Stimulated activated CD8-positive, alpha-beta memory T cell treated with anti-CD3 and anti-CD28 coated beads, Interleukin-2, amount 100 ng/mL, for 1 hour (primary cell): ENCODE measurements around the gene BRD2.

Experiments
- DNase-seq, 2 donors: peaks; one replicate each; pipeline ENCODE4 v3.0.0-alpha.2; 2020; ENCODE audit warnings: low read depth in 2 of 2

The BRD2 gene

DNA sequence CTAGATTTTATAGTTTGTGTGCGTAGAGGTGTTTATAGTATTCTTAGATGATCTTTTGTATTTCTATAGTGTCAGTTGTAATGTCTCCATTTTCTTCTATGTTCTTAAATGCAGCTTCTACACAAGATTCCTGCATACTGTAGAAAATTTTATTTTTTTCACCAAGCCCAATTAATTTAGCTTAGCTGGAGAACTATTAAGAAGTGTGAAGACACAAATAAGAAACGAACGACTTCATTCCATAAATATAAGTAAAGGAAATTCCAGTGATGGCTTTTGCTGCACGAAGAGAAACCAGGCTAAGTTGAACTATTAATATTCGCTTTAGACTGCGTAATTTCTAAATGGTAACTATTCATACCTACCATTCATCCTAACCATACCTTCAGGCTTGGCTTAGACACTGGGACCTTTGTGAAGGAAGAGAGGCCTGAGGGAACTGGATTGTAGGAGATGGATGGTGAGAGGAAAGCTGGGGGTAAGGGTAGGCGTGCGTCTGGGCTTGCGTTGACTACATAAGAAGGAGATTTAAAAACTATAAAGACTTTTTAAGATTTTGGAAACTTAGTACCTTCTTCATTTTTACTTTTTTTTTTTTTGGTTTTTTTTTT, 25.1 kb downstream of the BRD2 start:
- no peak for DNase-seq

DNA sequence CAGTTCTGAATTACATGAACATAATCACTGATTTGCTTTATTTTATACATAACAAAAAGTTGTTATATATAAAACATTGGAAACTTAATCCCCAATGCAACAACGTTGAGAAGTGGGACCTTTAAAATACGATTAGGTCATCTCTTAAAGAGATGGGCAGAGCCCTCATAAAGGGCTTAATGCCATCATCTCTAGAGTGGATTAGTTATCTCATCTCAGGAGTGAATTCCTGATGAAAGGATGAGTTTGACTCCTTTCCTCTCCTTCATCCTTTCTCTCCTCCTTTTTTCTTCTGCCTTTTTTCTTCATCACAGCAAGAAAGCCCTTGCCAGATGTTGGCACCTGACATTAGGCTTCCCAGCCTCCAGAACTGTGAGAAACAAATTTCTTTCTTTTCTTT, 27.1 kb downstream of the BRD2 start:
- DNase-seq, result no peak

GRCh38 chr6:33000055-33000454, 31.7 kb downstream of the BRD2 start:
- DNase-seq, result no peak

GRCh38 chr6:33001685-33002084, 33.3 kb downstream of the BRD2 start:
- DNase-seq, result no peak

DNA sequence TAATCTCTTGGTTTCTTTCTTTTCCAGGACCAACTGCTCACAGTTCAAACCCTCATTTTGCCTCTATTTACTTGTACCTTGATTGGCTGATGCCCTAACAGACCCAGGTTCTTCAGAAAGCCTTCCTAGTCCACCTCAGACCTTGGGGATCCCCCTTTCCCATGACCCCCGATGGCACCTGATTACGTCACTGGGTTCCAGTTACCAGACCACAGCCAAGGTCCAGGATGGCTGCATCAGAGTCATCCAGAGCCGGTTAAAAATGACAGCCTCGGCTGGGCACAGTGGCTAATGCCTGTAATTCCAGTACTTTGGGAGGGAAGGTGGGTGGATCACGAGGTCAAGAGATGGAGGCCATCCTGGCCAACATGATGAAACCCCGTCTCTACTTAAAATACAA, 36.5 kb downstream of the BRD2 start:
- DNase-seq, result no peak

- DNase-seq, result no peak
Observed at GRCh38 chr6:33007831-33008400, 39.5 kb downstream of the BRD2 start.

GRCh38 chr6:33008944-33009861, 40.8 kb downstream of the BRD2 start, which contains the start of gene HLA-DOA:
Gene HLA-DOA, minus strand, starts transcription at chr6:33009591.
- peak; percentile 24 to 29 for DNase-seq

DNA sequence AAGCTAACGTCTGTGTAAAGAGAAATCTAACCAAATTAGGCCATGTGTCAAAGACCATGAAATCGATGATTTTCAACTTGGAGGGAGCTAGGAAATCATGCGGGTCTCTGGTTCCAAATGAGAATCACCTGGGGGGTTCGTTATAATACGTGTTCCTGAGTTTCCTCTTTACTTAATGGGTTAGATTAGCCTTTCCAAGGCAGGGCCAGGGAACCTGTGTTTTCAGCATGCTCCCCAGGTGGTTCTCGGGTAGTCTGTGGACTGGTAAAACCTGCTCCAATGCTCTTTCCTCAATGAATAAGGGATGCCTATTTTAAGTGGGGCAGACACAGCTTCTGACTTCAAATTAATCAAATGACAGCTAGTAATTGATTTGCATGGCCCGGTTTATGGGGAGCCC, 42.0 kb downstream of the BRD2 start:
- DNase-seq, result no peak

DNA sequence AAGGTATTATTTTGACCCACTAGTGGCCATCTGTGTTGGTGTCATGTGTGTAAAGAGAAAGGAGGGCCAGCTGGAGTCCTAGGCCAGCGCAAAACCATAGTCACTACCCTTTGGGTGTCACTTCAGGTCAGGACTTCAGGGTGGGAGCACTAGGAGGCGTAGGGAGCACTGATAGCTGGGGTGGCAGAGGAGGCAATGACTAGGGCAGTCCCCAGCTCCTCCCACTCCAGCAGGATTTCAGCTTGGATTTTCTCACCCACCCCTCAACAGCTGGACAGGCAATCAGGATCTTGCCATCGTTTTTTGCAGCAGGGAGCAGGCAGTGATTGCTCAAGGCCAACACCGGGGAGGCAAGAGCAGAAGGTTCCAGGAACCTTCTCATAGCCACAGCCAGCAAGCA, 45.2 kb downstream of the BRD2 start:
- DNase-seq, result no peak

GRCh38 chr6:33014841-33015634, 46.6 kb downstream of the BRD2 start:
- DNase-seq, result peak in 1 of 2 donors; percentile 23

GRCh38 chr6:33015798-33016197, 47.4 kb downstream of the BRD2 start:
- DNase-seq, result no peak

DNA sequence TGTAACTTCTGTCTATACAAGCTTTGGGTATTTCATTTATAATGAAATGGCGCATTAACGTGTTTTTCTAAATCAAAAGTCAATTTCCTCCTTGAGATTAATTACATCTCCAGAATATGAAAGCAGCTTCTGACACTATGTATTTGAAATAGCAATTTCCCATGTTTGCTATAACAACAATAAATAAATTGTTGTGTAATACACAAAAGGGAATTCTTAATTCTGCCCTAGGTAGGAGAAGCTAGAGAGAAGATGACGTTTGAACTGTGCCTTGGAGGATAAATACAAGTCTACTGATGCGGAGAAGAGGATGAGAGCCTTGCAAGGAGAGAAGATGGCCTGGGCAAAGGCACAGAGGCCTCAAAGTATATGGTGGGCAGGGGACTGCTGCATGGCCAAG, 48.6 kb downstream of the BRD2 start:
- DNase-seq, result no peak

DNA sequence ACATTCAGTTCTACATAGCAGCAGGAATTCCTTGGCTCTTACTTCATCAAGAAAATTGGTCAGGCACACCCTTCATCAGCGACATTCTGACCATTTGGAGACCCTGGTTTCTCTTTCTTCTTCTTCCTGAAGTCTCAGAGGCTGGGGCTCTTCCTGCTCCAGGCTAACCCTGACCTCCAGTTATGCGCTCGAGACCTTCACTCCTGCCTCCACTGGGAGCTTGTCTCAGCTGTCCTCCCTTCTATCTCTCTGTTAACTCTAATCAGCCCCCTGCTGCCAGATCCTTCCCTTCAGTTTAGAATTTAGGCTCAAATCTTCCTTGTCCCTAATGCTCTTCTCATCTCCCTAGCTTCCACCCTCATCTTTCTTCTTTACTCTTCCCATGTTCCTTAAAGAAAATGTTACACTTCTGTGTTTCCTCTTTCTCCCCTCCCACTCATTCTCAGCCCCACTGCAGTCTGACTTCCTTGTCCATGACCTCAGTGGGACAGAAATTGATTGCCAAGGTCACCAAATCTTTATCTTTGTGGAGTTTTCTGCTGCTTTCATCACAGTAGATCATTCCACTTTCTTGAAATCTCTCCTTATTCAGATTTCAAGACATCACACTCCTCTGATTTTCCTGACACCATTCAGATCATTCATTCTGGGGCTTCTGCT, 49.4 kb downstream of the BRD2 start:
- no peak for DNase-seq

DNA sequence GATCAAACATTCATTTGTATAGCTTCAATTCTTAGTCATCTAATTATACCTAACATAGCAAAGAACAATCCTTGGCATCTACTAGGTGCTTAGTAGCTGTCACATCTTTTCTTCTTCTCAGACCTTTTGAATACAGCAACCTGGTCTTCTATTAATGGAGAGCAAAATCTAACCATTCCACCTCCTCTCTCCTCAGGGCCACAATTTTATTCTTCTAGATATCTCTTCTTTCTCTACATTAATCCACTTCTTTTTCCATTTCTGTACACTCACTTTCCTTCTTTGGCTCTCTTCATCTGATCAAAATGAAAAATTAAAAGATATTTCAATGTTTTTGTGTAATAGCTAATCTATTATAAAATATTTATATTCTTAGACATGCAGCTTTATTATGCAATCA, 50.0 kb downstream of the BRD2 start:
- no peak for DNase-seq

GRCh38 chr6:33018904-33019303, 50.5 kb downstream of the BRD2 start:
- no peak for DNase-seq

- no peak for DNase-seq
Observed at GRCh38 chr6:33019372-33019771, 51.0 kb downstream of the BRD2 start.

DNA sequence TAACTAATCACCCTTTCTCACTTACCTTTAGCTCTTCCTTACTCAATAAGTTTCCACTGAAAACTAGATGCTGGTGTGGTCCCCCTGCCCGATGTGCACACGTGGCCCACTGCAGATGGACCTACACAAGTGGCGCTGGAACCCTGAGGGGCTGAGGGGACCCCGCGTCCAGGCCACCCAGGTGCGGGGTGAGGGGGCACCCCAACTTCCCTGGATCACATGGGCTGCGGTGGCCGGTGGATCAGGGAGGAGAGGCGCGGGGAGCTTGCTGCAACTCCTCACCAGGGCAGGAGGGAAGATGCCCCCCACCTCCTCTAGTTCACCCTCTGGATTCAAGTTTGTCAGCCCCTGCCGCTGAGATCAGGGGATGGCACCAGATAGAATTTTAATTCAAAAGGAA, 53.5 kb downstream of the BRD2 start:
- DNase-seq, result no peak

- DNase-seq, result no peak
Observed at GRCh38 chr6:33023536-33023935, 55.1 kb downstream of the BRD2 start.

DNA sequence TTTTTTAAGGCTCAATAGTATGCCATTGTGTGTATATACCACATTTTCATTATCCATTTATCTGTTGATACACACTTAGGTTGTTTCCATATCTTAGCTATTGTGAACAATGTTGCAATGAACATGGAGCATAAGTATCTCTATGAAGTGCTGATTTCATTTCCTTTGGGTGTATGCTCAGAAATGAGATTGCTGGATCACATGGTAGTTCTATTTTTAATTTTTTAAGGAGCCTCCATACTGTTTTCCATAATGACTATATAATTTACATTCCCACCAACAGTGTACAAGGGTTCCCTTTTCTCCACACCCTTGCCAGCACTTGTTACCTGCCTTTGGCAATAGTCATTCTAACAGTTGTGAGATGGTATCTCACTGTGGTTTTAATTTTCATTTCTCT, 56.1 kb downstream of the BRD2 start:
- no peak for DNase-seq

DNA sequence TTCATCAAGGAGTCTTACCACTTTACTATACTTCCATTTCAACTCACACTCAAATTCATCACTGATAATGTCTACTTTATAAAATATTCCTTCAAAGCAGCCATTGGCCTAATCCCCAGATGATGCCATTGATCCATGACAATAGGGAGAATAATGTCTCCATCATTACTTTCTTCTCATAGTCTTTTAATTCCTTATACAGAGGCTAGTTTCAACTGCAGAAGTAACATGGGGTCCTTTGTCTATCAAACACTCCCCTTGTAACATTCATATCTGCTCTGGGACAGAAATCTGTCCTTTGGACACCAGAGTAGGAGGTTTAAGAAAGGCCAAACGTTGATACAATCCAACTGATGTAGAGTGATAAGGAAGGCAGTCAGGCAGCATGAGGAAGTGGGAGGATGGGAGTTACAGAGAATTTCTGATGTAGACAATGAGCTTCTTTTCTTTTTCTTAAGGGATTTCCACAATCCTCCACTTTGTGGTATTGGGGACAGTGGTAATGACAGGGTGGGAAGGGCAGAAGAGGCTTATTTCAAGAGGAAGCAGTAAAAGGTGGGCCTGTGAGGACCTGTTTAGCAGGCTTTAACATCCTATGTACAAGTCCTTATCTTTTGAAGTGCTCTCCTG, 59.9 kb downstream of the BRD2 start:
- DNase-seq, result no peak
